HG03378 (cell line): ENCODE measurements around the gene SAMD4A.
A peak's percentile ranks its signal among the peaks of the same experiment; 100 is the strongest.

ENCODE experiments used
- ATAC-seq: cut with Tn5 transposase; IDR thresholded peaks from one replicate; pipeline ENCODE4 v1.9.1; 2021; ENCODE audit warnings: mild to moderate bottlenecking, moderate library complexity; ENCODE audit not compliant: unreplicated experiment

The SAMD4A gene

DNA sequence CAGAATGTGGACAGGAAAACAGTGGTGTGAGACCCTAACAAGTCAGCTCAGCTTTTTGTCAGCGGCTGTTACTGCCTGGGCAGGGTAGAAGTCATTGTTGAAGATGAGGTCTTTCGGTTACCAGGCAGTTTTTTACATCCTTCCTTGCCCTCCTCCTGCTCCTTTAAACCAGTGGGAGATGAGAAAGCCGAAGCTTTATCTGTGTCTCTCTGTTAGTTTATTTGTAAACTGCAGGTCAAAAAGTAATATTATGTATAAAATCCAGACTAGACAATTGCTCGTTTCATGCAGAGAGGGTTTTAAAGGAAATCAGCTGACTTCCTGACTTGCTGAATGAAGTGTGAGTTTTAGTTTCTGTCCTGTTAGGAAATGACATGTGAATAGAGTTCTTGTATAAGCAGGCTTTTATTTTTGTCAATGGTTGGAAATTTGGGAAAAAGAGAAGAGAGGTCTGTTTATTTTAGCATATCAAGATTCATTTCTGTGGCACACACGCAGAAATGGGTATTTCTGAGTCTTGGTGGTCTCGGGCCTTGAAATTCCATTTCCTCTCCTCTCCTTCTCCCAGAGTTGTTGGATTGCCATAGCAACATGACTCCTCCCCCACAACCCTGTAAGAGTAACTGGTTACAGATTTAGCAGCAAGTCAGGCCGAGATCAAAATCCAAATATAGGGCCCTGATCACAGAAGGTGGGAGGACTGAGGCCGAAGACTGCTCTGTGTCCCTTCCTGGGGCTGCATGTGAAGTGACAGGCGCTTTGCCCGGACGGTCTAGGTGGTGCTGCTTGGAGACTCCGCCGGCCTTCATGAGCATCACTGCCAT is 60.8 kb downstream of the SAMD4A start:
- ATAC-seq = peak; percentile 73

GRCh38 chr14:54629183-54629582 is 62.3 kb downstream of the SAMD4A start:
- ATAC-seq = no peak

DNA sequence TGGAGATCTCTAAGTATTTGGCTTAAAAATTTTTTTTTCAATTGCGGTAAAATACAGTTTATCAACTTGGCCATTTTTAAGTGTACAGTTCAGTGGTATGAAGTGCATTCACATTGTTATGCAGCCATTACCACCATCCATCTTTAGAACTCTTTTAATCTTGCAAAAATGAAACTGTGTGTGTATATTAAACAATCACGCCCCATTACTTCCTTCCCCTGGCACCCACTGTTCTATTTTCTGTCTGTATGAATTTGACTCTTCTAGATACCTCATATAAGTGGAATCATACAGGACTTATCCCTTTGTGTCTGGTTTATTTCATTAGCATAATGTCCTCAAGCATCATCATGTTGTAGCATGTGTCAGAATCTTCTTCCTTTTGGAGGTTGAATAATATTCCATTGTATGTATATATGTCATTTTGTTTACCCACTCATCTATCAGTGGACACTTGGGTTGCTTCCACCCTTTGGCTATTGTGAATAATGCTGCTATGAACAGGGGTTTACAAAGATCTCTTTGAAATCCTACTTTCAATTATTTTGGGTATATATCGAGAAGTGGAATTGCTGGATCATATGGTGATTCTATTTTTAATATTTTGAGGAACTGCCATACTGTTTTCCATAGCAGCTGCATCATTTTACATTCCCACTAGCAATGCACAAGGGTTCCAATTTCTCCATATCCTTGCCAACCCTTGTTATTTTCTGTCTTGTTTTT is 62.9 kb downstream of the SAMD4A start:
- ATAC-seq = no peak

DNA sequence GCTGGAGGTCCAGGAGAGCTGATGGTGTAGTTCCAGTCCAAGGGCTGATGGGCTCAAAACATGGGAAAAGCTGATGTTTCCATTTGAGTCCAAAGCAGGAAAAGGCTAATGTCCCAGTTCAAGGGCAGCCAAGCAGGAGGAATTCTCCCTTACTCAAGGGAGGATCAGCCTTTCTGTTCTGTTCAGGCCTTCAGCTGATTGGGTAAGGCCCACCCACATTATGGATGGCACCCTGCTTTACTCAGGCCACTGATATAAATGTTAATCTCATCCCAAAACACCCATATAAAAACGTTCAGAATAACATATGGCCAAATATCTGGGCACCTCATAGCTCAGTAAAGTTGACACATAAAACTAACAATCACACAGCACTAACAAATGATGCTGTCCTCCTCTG is 64.1 kb downstream of the SAMD4A start:
- no peak for ATAC-seq

DNA sequence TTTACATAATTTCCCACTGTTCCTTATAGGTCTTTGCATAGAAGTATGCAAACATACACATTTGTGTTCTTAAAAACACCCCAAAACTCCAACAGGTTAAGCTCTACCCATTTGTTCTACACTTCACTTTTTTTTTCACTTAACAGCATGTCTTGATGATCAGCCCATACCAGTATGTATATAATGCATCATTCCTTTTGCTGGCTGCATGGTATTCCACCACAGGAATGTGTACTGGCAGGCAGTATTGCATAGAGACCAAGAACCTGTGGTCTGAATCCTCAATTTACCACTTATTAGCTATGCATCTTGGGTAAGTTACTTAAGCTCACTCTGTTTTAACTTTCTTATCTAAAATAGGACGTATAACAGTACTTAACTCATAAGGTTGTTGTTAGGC is 65.5 kb downstream of the SAMD4A start:
- ATAC-seq = no peak

DNA sequence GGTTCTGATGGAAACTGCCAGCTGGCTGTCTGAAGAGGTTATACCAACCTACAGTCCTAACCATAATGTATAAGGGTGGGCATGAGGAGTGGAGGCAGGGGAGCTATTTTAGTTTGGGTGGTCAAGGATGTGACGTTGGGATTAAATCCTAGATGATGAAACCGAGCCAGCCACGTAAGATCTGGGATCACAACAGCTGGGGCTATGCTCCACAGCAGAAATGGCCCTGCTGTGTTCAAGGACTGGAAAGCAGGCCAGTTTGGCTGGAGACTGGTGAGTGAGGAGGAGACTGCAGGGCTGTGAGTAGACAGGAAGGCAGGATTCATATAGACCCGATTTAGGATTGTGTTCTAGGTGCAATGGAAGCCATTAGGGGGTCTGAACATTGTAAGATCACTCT is 66.1 kb downstream of the SAMD4A start:
- ATAC-seq = no peak

- no peak for ATAC-seq
Observed at GRCh38 chr14:54637270-54638134, 70.6 kb downstream of the SAMD4A start.

GRCh38 chr14:54638135-54638446 is 71.2 kb downstream of the SAMD4A start:
- ATAC-seq = no peak

GRCh38 chr14:54639611-54640010 is 72.7 kb downstream of the SAMD4A start:
- ATAC-seq = no peak

GRCh38 chr14:54640506-54640905 is 73.6 kb downstream of the SAMD4A start:
- no peak for ATAC-seq

- ATAC-seq = no peak
Observed at GRCh38 chr14:54642121-54642520, 75.2 kb downstream of the SAMD4A start.

DNA sequence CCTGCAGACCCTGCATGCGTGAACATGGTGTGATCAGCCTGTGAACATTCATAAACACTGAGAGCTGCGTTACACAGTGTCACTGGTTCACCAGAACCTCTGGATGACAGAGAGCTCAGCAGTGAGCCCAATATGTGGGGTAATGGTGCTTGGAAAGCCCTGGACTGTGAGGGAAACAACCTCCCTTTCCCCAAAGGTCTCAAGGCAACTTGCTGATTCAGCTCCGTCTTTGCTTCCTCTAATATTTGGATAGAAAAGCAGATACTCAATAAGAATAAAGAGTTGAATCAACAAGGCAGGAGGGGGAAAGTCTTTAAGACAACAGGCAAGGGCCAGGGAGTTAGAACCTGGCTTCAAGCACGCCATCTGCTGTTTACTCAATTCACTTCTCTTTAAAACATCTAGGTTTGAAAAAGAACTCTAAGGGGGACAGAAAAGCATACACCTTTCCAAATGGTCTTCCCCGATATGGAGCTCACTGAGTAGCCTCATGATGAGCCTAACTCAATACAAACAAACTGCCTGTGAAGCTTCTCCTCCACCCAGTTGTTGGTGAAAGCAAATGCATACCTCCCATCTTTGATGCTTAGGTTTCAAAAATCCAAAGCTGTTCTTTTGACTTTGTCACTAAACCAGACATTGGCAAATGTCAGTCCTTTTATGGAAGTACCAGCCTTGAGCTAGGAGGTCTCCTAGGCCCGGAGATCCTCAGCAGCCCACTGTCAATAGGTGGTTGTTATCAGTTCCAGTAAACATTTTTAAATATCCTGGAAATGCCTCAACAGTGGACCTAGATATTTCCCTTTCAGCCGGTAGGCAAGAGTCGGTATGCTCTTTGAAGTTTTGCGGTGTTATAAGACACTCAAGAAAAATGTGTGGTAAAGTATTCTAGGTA is 76.1 kb downstream of the SAMD4A start:
- no peak for ATAC-seq

DNA sequence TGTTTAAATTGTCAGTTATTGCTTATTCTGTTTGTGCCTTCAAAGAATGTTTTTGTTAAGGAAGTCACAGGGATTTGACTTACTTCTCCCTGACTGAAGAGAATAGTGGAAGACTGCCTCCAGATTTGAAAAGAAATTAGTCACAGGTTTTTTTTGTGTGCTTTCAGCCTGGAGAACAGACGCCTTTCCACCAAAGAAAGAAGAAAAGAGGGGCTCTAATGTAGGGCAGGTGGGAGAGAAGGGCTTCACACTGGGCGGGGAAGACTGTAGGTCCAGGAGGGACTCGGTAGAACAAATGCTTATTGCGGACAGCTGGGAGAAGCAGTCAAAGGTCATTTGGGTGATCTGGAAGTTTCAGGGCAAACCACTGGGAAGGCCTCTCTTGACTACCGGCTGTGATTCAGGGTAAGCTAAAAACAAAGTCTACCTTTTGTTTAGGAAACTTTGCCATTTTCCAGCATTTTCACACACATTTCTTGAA is 76.8 kb downstream of the SAMD4A start:
- ATAC-seq = no peak

- no peak for ATAC-seq
Observed at GRCh38 chr14:54645639-54646038, 78.7 kb downstream of the SAMD4A start.

GRCh38 chr14:54646626-54647025 is 79.7 kb downstream of the SAMD4A start:
- ATAC-seq = no peak

GRCh38 chr14:54647378-54647777 is 80.5 kb downstream of the SAMD4A start:
- no peak for ATAC-seq

DNA sequence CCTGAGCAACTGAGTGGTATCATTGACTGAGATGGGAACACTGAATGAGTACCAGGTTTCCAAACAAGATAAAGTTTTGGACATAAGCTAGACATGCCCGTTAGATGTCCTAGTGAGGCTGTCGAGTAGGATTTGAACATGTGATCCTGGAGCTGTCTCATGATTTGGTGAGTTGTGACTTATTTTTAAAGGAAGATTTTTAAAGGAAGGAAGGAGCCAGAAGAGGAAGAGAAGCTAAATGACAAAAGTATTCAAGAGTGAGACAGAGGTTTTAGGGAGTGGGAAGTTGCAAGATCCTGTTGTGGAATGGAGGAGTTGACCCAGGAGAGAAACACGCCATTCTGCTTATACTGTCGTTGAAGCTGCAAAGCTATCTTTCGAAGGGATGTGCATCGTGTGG is 82.1 kb downstream of the SAMD4A start:
- no peak for ATAC-seq

GRCh38 chr14:54650331-54650958 is 83.5 kb downstream of the SAMD4A start:
- no peak for ATAC-seq

DNA sequence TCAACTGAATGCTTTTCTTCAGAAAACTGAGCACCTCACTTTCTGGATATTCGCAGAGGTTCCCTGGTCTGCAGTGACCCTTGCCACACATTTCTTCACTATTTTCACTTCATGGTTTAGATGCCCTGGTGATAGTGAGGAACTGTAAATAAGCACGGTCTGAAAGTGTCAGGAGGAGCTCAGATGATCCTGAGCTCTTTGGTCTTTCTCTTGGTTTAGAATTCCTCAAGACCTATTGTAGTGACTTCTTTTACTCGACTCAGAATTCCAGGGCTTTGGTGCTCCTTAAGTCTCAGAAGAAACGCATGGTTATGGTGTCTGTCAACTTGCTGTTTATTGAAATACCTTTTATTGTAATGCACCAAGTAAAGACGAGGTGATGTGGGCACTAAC is 84.0 kb downstream of the SAMD4A start:
- ATAC-seq = no peak

DNA sequence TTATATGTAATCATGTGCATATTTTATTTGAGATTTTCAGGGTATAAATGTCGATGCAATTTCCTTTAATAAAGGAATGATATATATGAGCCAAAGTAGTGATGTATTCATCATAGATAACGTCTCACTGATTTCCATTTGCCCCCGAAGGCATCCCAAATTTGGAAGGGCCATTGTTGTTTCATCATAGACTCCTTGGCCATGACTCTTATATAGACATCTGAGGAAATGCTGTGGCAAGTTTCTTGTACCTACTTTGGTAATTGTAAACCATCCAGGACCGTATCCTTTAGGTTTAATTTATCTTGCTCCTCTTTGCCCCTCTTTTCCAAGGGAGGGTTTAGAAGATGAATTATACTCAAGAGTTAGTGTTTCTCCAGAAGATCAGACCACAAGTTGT is 84.7 kb downstream of the SAMD4A start:
- no peak for ATAC-seq
